ENCODE results near the gene RMDN2. TPM values are rescaled to one million over a fixed set of nuclear protein-coding genes. Genes with fewer than 3 reads are reported as not detected.
"Not testable (repeated sequence)": the region's sequence is repeated elsewhere in the genome, so short reads cannot be mapped to it uniquely, and the experiment has no call there.

RMDN2 gene
- total RNA-seq, 1 experiment from 2014 or later = 11.4 TPM

- DNase-seq (ENCODE audit: low read depth) = no peak
These were observed 26.6 kb upstream of the RMDN2 start for GRCh38 chr2:37898448-37898847.

- DNase-seq (ENCODE audit: low read depth) = no peak
These were observed 22.1 kb upstream of the RMDN2 start for GRCh38 chr2:37902991-37903390.

- DNase-seq (ENCODE audit: low read depth) = no peak
These were observed 20.7 kb upstream of the RMDN2 start for GRCh38 chr2:37904425-37904824.

GRCh38 chr2:37904993-37905392 is 20.1 kb upstream of the RMDN2 start:
- no peak for DNase-seq (ENCODE audit: low read depth)

GRCh38 chr2:37906131-37906530 is 19.0 kb upstream of the RMDN2 start:
- no peak for DNase-seq (ENCODE audit: low read depth)

- no peak for DNase-seq (ENCODE audit: low read depth)
These were observed 17.4 kb upstream of the RMDN2 start for GRCh38 chr2:37907501-37908225.

- no peak for DNase-seq (ENCODE audit: low read depth)
These were observed 13.7 kb upstream of the RMDN2 start for GRCh38 chr2:37911296-37911873.

- no peak for DNase-seq (ENCODE audit: low read depth)
These were observed 13.0 kb upstream of the RMDN2 start for GRCh38 chr2:37912056-37912455.

- DNase-seq (ENCODE audit: low read depth) = no peak
These were observed 12.5 kb upstream of the RMDN2 start for GRCh38 chr2:37912616-37913015.

- no peak for DNase-seq (ENCODE audit: low read depth)
These were observed 10.7 kb upstream of the RMDN2 start for GRCh38 chr2:37914340-37914739.

- DNase-seq (ENCODE audit: low read depth) = no peak
These were observed 9.3 kb upstream of the RMDN2 start for GRCh38 chr2:37915773-37916172.

GRCh38 chr2:37916512-37917082 is 8.5 kb upstream of the RMDN2 start:
- peak; percentile 62 for DNase-seq (ENCODE audit: low read depth)

- no peak for DNase-seq (ENCODE audit: low read depth)
These were observed 7.5 kb upstream of the RMDN2 start for GRCh38 chr2:37917281-37918228.

GRCh38 chr2:37918742-37919186 is 6.3 kb upstream of the RMDN2 start:
- DNase-seq (ENCODE audit: low read depth) = no peak

GRCh38 chr2:37919631-37920032 is 5.5 kb upstream of the RMDN2 start:
- no peak for DNase-seq (ENCODE audit: low read depth)

- no peak for DNase-seq (ENCODE audit: low read depth)
These were observed 4.5 kb upstream of the RMDN2 start for GRCh38 chr2:37920570-37920969.

- DNase-seq (ENCODE audit: low read depth) = no peak
These were observed 3.3 kb upstream of the RMDN2 start for GRCh38 chr2:37921781-37922180.

- DNase-seq (ENCODE audit: low read depth) = no peak
These were observed 1.6 kb upstream of the RMDN2 start for GRCh38 chr2:37923308-37924055.

- DNase-seq (ENCODE audit: low read depth) = no peak
These were observed 1.5 kb downstream of the RMDN2 start for GRCh38 chr2:37926635-37927034.

GRCh38 chr2:37928377-37928776 is 3.3 kb downstream of the RMDN2 start:
- no peak for DNase-seq (ENCODE audit: low read depth)

- not testable (repeated sequence) for DNase-seq (ENCODE audit: low read depth)
These were observed 5.3 kb downstream of the RMDN2 start for GRCh38 chr2:37930392-37930791.
